Stomach (tissue), 9 donors: ENCODE measurements around the gene SEC31B. TPM values are rescaled to one million over a fixed set of nuclear protein-coding genes. Genes with fewer than 3 reads are reported as not detected.

Experiments used
- DNase-seq, 2 donors: peaks; one replicate each; pipeline versions ENCODE4 v3.0.0 to v3.0.0-alpha.2; 2013 to 2019
- H3K27ac ChIP-seq, 5 donors: fragments of 200-600 bp in 4 of 5; sonication (generic) in 4 of 5; one replicate each; pipeline ENCODE4 v1.5.1; 2013 to 2019; ENCODE audit warnings: mild to moderate bottlenecking in 1 of 5, moderate library complexity in 1 of 5
- H3K27me3 ChIP-seq, 3 donors: fragments of 200-600 bp; sonication (generic); one replicate each; pipeline ENCODE4 v1.5.1; 2017 to 2019; ENCODE audit warnings: mixed run types in 1 of 3
- H3K36me3 ChIP-seq, 4 donors: fragments of 200-600 bp; sonication (generic); 1 replicate in 3 of 4; 2 replicates in 1 of 4; pipeline ENCODE4 v1.5.1; 2016 to 2019
- H3K4me1 ChIP-seq, 4 donors: fragments of 200-600 bp; sonication (generic); one replicate each; pipeline ENCODE4 v1.5.1; 2016 to 2019
- H3K4me3 ChIP-seq, 4 donors: fragments of 200-600 bp; sonication (generic) in 3 of 4; one replicate each; pipeline ENCODE4 v1.5.1; 2016 to 2019; ENCODE audit warnings: mild to moderate bottlenecking in 1 of 4
- H3K9me3 ChIP-seq, 4 donors: fragments of 200-600 bp; sonication (generic); one replicate each; pipeline ENCODE4 v1.5.1; 2016 to 2019
- EP300 ChIP-seq: sonication (generic); formaldehyde crosslinking; IDR thresholded peaks from one replicate; pipeline ENCODE4 v1.6.1; 2017; ENCODE audit warnings: antibody characterized with exemption
- POLR2A ChIP-seq, 4 donors: fragments of 450-650 bp; IDR thresholded peaks; one replicate each; pipeline ENCODE4 v1.6.1; 2016; ENCODE audit warnings: antibody characterized with exemption in 4 of 4, control low read depth in 2 of 4, mild to moderate bottlenecking in 1 of 4, moderate library complexity in 1 of 4
- POLR2AphosphoS5 ChIP-seq, 3 donors: sonication (generic); formaldehyde crosslinking; IDR thresholded peaks; one replicate each; pipeline ENCODE4 v1.6.1; 2016; ENCODE audit warnings: antibody characterized with exemption in 3 of 3
- WGBS, 5 donors: extraction: QIAGEN DNeasy Blood & Tissue Kit in 3 of 5; methylation state at CpG; one replicate each; pipeline versions ENCODE4 v1.1.5 to v1.1.7; 2013 to 2018; 5-methylcytosine and 5-hydroxymethylcytosine counted together
- intact Hi-C: fragments of 100-400 bp; cut with DNase I; formaldehyde crosslinking; loops from one replicate; pipeline ENCODE4 v1.15.1; 2023; ENCODE audit warnings: low total_unique reads
- polyA plus RNA-seq, 3 donors: library from polyadenylated mRNA; stranded (reverse); fragments of 200-250 nt; gene quantifications; one replicate each; pipeline ENCODE4 v1.2.3, GENCODE V29; 2013
- total RNA-seq, 5 donors: library from RNA; depleted of rRNA; stranded (reverse); fragments of >200 nt; gene quantifications; one replicate each; pipeline versions ENCODE4 v1.1.0 to v1.2.3, GENCODE V29; 2014 to 2016
- TF ChIP-seq, protein P1 (sequence below), 7 experiments: fragments of 450-650 bp in 4 of 7; fragments of 200-600 bp in 3 of 7; sonication (generic) in 3 of 7; IDR thresholded peaks; one replicate each; pipeline ENCODE4 v1.5.1; 2016 to 2019; ENCODE audit warnings: antibody characterized with exemption in 7 of 7, control low read depth in 2 of 7, mild to moderate bottlenecking in 1 of 7
- donor health status: healthy with polysubstance abuse.
- donor health status: Bipolar disorder and iron deficiency.
- donor health status: healthy.

Gene SEC31B
- total and polyA plus RNA-seq, 8 donors, result 0.68 to 47.4 (median 8.5) TPM

DNA sequence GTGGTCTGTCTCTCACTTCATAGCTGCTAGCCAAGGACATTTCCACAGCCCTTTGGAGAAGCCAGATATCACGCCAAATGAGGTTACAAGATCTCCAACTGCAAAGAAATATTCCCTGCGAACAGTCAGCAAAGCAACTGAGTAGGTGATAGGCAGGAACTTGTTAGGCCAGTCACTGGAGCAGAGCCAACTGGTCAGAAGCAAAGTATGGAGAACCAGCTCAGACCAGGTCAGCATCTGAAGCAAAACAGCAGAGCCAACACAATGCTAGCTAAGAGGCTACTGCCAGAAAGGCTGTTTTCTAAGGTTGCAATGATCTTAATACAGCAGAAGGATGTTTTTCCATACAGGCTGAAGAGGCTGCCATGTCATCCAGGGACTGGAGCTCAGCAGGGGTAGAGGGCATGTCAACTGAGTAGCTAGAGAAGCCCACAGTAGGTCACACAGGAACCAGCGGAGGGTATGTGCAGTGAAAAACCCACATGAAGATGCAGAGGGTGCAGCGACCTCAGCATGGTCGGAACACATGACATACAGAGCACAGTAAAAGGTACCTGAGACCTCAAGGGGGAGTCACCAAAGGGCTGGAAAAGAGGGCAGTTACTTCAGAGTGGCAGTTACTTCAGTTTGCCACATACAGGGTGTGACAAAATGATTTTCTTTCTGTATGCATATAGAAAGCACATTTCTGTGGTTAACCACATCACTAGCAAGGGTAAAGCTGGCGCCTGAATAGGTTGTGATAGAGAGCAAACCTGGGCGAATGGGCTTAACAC is 8.9 kb downstream of the SEC31B start:
- Histone ChIP-seq H3K27ac (peak overlapping the region in 2 of 5 donors; percentile 22 to 31), H3K36me3 (peaks cover 7 to 90% (median 38%) of the 10 kb centered on the region in 4 donors), H3K4me1 (peaks cover 3 to 16% (median 12%) of the 10 kb centered on the region in 4 donors), H3K27me3 (no peaks in the 10 kb centered on the region), H3K4me3 (no peak overlapping the region), H3K9me3 (no peaks in the 10 kb centered on the region)
- peak; percentile 81 to 86 for DNase-seq
- intact Hi-C loops, result loop anchor here (10.0 kb wide), 1 partner anchor 76 kb away; no protein-coding TSS in a partner anchor
- 37 to 63% (median 55%) methylated on average over 7 of the region's 7 CpGs for WGBS, 5 donors
- TF ChIP-seq, protein P1, sequence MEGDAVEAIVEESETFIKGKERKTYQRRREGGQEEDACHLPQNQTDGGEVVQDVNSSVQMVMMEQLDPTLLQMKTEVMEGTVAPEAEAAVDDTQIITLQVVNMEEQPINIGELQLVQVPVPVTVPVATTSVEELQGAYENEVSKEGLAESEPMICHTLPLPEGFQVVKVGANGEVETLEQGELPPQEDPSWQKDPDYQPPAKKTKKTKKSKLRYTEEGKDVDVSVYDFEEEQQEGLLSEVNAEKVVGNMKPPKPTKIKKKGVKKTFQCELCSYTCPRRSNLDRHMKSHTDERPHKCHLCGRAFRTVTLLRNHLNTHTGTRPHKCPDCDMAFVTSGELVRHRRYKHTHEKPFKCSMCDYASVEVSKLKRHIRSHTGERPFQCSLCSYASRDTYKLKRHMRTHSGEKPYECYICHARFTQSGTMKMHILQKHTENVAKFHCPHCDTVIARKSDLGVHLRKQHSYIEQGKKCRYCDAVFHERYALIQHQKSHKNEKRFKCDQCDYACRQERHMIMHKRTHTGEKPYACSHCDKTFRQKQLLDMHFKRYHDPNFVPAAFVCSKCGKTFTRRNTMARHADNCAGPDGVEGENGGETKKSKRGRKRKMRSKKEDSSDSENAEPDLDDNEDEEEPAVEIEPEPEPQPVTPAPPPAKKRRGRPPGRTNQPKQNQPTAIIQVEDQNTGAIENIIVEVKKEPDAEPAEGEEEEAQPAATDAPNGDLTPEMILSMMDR (IDR thresholded peaks at IDR 0.05), result no peak
- TF ChIP-seq POLR2AphosphoS5 (IDR thresholded peaks at IDR 0.05), result no peak
- no peak for TF ChIP-seq POLR2A (IDR thresholded peaks at IDR 0.05)
- TF ChIP-seq EP300, result no peak

- TF ChIP-seq POLR2A (IDR thresholded peaks at IDR 0.05) (no peak), POLR2AphosphoS5 (IDR thresholded peaks at IDR 0.05) (no peak), EP300 (no peak)
- TF ChIP-seq, protein P1 (IDR thresholded peaks at IDR 0.05), result no peak
- intact Hi-C loops, result loop anchor here (10.0 kb wide), 1 partner anchor 175 kb away; the partner anchor contains the start of gene PKD2L1
- peaks cover 4 to 91% (median 43%) of the 10 kb centered on the region in 4 donors for H3K36me3 ChIP-seq
- H3K4me1 ChIP-seq, result peaks cover 3 to 16% (median 12%) of the 10 kb centered on the region in 4 donors
- DNase-seq, result peak in 1 of 2 donors; percentile 39
- WGBS, 5 donors, result 61 to 72% (median 65%) methylated on average over 8 of the region's 8 CpGs
- H3K4me3 ChIP-seq, result no peak overlapping the region
- H3K27ac ChIP-seq, result no peak overlapping the region
- no peaks in the 10 kb centered on the region for H3K27me3 ChIP-seq
- H3K9me3 ChIP-seq, result no peaks in the 10 kb centered on the region
Observed at GRCh38 chr10:100509241-100509840, 10.3 kb downstream of the SEC31B start.

DNA sequence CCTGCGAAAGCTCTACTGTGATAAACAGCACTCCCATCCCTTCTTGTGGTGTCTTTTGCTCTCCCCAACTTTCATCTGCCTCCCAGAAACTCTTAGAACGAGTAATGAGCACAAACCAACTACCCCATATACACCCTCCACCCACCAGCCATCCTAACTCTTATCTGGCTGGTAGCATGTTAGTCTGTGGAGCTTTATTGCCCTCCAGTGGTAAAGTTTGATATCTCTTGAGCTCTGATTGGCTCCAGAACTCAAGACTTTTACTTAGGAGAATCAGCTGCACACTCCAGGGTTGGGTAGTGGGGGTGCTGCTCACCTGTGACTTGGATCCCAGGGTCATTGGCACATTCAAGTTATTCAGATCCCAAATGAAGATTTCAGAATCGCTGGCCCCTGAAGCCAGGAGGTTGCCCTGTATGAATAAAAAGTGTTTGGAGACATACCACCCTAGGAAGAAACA is 10.9 kb downstream of the SEC31B start:
- DNase-seq, result peak in 1 of 2 donors; percentile 78
- H3K27ac ChIP-seq, result no peak overlapping the region
- intact Hi-C loops, result loop anchor here (10.0 kb wide), 1 partner anchor 174 kb away; the partner anchor contains the start of gene PKD2L1
- H3K9me3 ChIP-seq, result no peaks in the 10 kb centered on the region
- no peak overlapping the region for H3K4me3 ChIP-seq
- TF ChIP-seq, protein P1 (IDR thresholded peaks at IDR 0.05), result peak in 3 of 7 experiments; percentile 15 to 55 (median 38)
- no peak for TF ChIP-seq POLR2A (IDR thresholded peaks at IDR 0.05)
- peaks cover 4 to 94% (median 45%) of the 10 kb centered on the region in 4 donors for H3K36me3 ChIP-seq
- 42 to 55% (median 48%) methylated on average over 3 of the region's 3 CpGs for WGBS, 5 donors
- H3K4me1 ChIP-seq, result peaks cover 3 to 16% (median 12%) of the 10 kb centered on the region in 4 donors
- no peaks in the 10 kb centered on the region for H3K27me3 ChIP-seq

DNA sequence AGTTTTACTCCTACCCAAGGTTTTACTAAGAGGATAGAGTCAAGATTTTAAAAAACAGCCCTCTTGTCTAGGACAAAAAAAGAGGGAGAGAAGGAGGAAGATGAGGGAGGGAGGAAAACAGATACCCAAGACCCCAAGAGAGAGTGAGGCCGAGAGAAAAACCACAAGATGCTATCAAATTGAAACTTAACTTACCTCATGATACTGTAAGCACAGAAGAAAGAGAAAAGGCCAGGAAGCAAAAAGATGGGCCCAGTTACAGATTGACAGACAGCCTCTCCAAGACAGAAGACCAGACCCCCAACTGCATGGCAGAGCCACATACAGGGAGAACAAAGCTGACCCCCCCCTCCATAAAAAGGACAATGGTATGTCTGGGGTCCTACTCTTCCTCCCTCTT is 11.4 kb downstream of the SEC31B start:
- no peak for DNase-seq
- Histone ChIP-seq H3K27ac (no peak overlapping the region), H3K4me3 (no peak overlapping the region), H3K36me3 (peaks cover 4 to 96% (median 46%) of the 10 kb centered on the region in 4 donors), H3K9me3 (no peaks in the 10 kb centered on the region), H3K4me1 (peaks cover 3 to 16% (median 12%) of the 10 kb centered on the region in 4 donors), H3K27me3 (no peaks in the 10 kb centered on the region)
- WGBS, 5 donors, result 37 to 71% (median 64%) methylated on average over 1 of the region's 1 CpG
- intact Hi-C loops, result loop anchor here (10.0 kb wide), 1 partner anchor 173 kb away; the partner anchor contains the start of gene PKD2L1
- TF ChIP-seq POLR2AphosphoS5 (IDR thresholded peaks at IDR 0.05) (no peak), EP300 (no peak), POLR2A (IDR thresholded peaks at IDR 0.05) (no peak)
- TF ChIP-seq, protein P1 (IDR thresholded peaks at IDR 0.05), result no peak
